WERI-Rb-1 (cell line): Measurements from ENCODE around the gene EIF2B2.

ENCODE experiments used
- DNase-seq: peaks from one replicate; pipeline ENCODE4 v3.0.0-alpha.2; 2020
- H3K27ac ChIP-seq: fragments of 250-450 bp; sonication (Bioruptor Pico); 2 replicates; pipeline ENCODE4 v1.5.1; 2020; ENCODE audit warnings: mild to moderate bottlenecking, moderate library complexity
- H3K27me3 ChIP-seq: fragments of 250-450 bp; sonication (Bioruptor Pico); 2 replicates; pipeline ENCODE4 v1.5.1; 2021; ENCODE audit warnings: mild to moderate bottlenecking, low read depth, moderate library complexity; ENCODE audit not compliant: insufficient read depth, severe bottlenecking
- H3K36me3 ChIP-seq: fragments of 250-450 bp; sonication (Bioruptor Pico); 2 replicates; pipeline ENCODE4 v1.5.1; 2020; ENCODE audit warnings: mild to moderate bottlenecking, moderate library complexity
- H3K4me3 ChIP-seq: 2 replicates; pipeline ENCODE4 v1.5.1; 2011; ENCODE audit warnings: low read depth, mild to moderate bottlenecking, control low read depth, low read length
- H3K9me3 ChIP-seq: fragments of 250-450 bp; sonication (Bioruptor Pico); 2 replicates; pipeline ENCODE4 v1.5.1; 2021; ENCODE audit warnings: mild to moderate bottlenecking, moderate library complexity; ENCODE audit not compliant: severe bottlenecking
- TF ChIP-seq, protein P1 (sequence below): IDR thresholded peaks from 2 replicates; pipeline ENCODE4 v1.5.1; 2011; ENCODE audit warnings: low read depth, mild to moderate bottlenecking, control low read depth, inconsistent platforms, low read length

Gene EIF2B2

DNA sequence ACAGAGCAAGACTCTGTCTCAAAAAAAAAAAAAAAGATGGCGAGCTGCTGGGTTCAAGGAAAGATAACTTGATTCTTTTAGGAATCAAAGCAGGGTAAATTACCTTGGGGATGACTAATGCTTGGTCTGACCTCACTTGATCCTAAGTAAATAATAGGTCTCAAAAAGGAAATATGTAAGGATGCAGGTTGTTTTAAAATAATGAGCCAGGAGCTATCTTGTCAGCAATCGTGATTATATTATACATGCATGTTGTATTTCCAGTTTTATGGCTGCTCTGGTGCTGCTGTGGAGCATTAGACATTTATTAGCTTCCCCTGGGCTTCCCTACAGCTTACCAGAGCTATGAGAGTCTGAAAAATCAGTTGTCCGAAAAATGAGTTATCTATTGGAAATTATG, 2.6 kb downstream of the EIF2B2 start:
- Histone ChIP-seq H3K4me3 (no peak overlapping the region), H3K9me3 (no peaks in the 10 kb centered on the region), H3K27ac (no peak overlapping the region), H3K27me3 (no peaks in the 10 kb centered on the region), H3K36me3 (peaks cover 56% of the 10 kb centered on the region)
- DNase-seq = no peak
- TF ChIP-seq, protein P1, sequence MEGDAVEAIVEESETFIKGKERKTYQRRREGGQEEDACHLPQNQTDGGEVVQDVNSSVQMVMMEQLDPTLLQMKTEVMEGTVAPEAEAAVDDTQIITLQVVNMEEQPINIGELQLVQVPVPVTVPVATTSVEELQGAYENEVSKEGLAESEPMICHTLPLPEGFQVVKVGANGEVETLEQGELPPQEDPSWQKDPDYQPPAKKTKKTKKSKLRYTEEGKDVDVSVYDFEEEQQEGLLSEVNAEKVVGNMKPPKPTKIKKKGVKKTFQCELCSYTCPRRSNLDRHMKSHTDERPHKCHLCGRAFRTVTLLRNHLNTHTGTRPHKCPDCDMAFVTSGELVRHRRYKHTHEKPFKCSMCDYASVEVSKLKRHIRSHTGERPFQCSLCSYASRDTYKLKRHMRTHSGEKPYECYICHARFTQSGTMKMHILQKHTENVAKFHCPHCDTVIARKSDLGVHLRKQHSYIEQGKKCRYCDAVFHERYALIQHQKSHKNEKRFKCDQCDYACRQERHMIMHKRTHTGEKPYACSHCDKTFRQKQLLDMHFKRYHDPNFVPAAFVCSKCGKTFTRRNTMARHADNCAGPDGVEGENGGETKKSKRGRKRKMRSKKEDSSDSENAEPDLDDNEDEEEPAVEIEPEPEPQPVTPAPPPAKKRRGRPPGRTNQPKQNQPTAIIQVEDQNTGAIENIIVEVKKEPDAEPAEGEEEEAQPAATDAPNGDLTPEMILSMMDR = no peak

- no peak overlapping the region for H3K27ac ChIP-seq
- H3K27me3 ChIP-seq = no peaks in the 10 kb centered on the region
- no peaks in the 10 kb centered on the region for H3K9me3 ChIP-seq
- no peak overlapping the region for H3K4me3 ChIP-seq
- peaks cover 82% of the 10 kb centered on the region for H3K36me3 ChIP-seq
- TF ChIP-seq, protein P1 = no peak
- DNase-seq = no peak
Observed at GRCh38 chr14:75009176-75009575, 6.5 kb downstream of the EIF2B2 start.

DNA sequence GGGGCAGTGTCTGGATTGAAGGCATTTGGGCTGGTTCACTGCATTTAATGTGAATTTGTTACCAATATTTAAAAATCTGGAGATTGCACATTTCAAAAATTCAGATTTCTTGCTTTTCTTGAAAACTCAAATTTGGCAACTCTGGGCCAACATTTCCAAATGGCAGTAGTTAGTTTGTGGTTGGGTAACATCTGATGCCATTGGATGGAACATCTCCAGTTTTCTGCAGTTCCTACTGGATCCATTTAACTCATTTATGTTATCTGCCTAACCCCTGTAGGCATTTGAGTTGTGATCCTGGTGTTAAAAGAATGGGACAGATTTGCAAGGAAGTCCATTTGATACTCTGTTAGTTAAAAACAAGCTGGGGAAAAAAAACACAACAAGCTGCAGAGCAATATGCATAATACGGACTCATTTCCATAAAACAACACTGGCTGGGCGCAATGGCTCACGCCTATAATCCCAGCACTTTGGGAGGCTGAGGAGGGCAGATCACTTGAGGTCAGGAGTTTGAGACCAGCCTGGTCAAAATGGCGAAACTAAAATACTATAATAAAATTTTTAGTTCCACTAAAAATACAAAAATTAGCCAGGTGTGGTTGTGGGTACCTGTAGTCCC, 7.9 kb downstream of the EIF2B2 start:
- Histone ChIP-seq H3K9me3 (no peaks in the 10 kb centered on the region), H3K4me3 (no peak overlapping the region), H3K27me3 (no peaks in the 10 kb centered on the region), H3K36me3 (peaks cover 73% of the 10 kb centered on the region), H3K27ac (no peak overlapping the region)
- TF ChIP-seq, protein P1 = no peak
- no peak for DNase-seq

- H3K27me3 ChIP-seq = no peaks in the 10 kb centered on the region
Observed at GRCh38 chr14:75011356-75011994, 8.8 kb downstream of the EIF2B2 start.

GRCh38 chr14:75013290-75013689, 10.6 kb downstream of the EIF2B2 start:
- H3K36me3 ChIP-seq = peaks cover 62% of the 10 kb centered on the region
- H3K4me3 ChIP-seq = no peak overlapping the region
- TF ChIP-seq, protein P1 = no peak
- no peak overlapping the region for H3K27ac ChIP-seq
- H3K9me3 ChIP-seq = no peaks in the 10 kb centered on the region
- no peaks in the 10 kb centered on the region for H3K27me3 ChIP-seq
- no peak for DNase-seq

More at GRCh38 chr14:75011356-75011994, 8.8 kb downstream of the EIF2B2 start:
- TF ChIP-seq, protein P1 = no peak
- Histone ChIP-seq H3K4me3 (no peak overlapping the region), H3K36me3 (peaks cover 66% of the 10 kb centered on the region), H3K9me3 (no peaks in the 10 kb centered on the region), H3K27ac (no peak overlapping the region)
- DNase-seq = no peak
